Esophagus squamous epithelium (tissue), 4 donors: Measurements from ENCODE around the gene DMTF1.
"Not testable (repeated sequence)": the region's sequence is repeated elsewhere in the genome, so short reads cannot be mapped to it uniquely, and the experiment has no call there.

ENCODE experiments used
- POLR2A ChIP-seq, 4 donors: fragments of 450-650 bp; IDR thresholded peaks; one replicate each; pipeline ENCODE4 v1.6.1; 2017; ENCODE audit warnings: antibody characterized with exemption in 4 of 4, mild to moderate bottlenecking in 4 of 4, moderate library complexity in 3 of 4
- TF ChIP-seq, protein P1 (sequence below), 6 experiments: fragments of 450-650 bp in 4 of 6; fragments of 200-600 bp in 2 of 6; sonication (generic) in 2 of 6; IDR thresholded peaks; one replicate each; pipeline ENCODE4 v1.5.1; 2016 to 2019; ENCODE audit warnings: antibody characterized with exemption in 6 of 6, mild to moderate bottlenecking in 4 of 6, moderate library complexity in 4 of 6

DNA sequence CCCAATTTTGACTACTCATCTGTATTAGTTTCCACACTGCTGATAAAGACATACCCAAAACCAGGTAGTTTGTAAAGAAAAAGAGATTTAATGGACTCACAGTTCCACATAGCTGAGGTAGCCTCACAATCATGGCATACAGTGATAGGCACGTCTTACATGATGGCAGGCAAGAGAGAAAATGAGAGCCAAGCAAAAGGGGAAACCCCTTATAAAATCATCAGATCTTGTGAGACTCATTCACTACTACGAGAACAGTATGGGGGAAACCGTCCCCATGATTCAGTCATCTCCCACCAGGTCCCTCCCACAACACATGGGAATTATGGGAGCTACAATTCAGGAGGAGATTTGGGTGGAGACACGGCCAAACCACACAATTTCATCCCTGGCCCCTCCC lies 51.7 kb downstream of the DMTF1 start:
- not testable (repeated sequence) for TF ChIP-seq POLR2A (IDR thresholded peaks at IDR 0.05)
- TF ChIP-seq, protein P1, sequence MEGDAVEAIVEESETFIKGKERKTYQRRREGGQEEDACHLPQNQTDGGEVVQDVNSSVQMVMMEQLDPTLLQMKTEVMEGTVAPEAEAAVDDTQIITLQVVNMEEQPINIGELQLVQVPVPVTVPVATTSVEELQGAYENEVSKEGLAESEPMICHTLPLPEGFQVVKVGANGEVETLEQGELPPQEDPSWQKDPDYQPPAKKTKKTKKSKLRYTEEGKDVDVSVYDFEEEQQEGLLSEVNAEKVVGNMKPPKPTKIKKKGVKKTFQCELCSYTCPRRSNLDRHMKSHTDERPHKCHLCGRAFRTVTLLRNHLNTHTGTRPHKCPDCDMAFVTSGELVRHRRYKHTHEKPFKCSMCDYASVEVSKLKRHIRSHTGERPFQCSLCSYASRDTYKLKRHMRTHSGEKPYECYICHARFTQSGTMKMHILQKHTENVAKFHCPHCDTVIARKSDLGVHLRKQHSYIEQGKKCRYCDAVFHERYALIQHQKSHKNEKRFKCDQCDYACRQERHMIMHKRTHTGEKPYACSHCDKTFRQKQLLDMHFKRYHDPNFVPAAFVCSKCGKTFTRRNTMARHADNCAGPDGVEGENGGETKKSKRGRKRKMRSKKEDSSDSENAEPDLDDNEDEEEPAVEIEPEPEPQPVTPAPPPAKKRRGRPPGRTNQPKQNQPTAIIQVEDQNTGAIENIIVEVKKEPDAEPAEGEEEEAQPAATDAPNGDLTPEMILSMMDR (IDR thresholded peaks at IDR 0.05) = not testable (repeated sequence)
